Measurements from ENCODE around the gene TWIST1. TPM values are rescaled to one million over a fixed set of nuclear protein-coding genes. Genes with fewer than 3 reads are reported as not detected.
A peak's percentile ranks its signal among the peaks of the same experiment; 100 is the strongest.

TWIST1 gene
- total and polyA plus RNA-seq, 4 donors, result 8.5 to 44.6 (median 12.1) TPM

GRCh38 chr7:19110026-19110730 lies 7.3 kb downstream of the TWIST1 start:
- no peaks in the 10 kb centered on the region for H3K36me3 ChIP-seq (ENCODE audit: control insufficient read depth in 1 of 2, insufficient read depth in 2 of 2, low read length in 1 of 2)
- no peaks in the 10 kb centered on the region for H3K4me1 ChIP-seq (ENCODE audit: control insufficient read depth in 1 of 2, insufficient read depth in 2 of 2, low read length in 2 of 2)
- intact Hi-C loops (cut with DNase I), result loop anchor here (5.0 to 10.0 kb wide), 4 partner anchors 135 to 758 kb away; no protein-coding TSS in a partner anchor
- H3K4me3 ChIP-seq (ENCODE audit: low read length in 2 of 2), result no peak overlapping the region
- ATAC-seq (ENCODE audit: low FRiP score) (no peak), DNase-seq (no peak)
- H3K9me3 ChIP-seq (ENCODE audit: control insufficient read depth, low read length), result no peaks in the 10 kb centered on the region
- 86 to 90% methylated on average over 11 of the region's 11 CpGs for WGBS, 2 donors
- H3K27ac ChIP-seq (ENCODE audit: low read depth in 1 of 2, low read length in 2 of 2), result no peak overlapping the region
- no peaks in the 10 kb centered on the region for H3K27me3 ChIP-seq (ENCODE audit: control insufficient read depth in 1 of 2, insufficient read depth in 2 of 2, low read length in 1 of 2)

- ATAC-seq (ENCODE audit: low FRiP score) (no peak), DNase-seq (no peak)
- Histone ChIP-seq H3K27ac (ENCODE audit: low read depth in 1 of 2, low read length in 2 of 2) (no peak overlapping the region), H3K27me3 (ENCODE audit: control insufficient read depth in 1 of 2, insufficient read depth in 2 of 2, low read length in 1 of 2) (no peaks in the 10 kb centered on the region), H3K4me3 (ENCODE audit: low read length in 2 of 2) (no peak overlapping the region), H3K36me3 (ENCODE audit: control insufficient read depth in 1 of 2, insufficient read depth in 2 of 2, low read length in 1 of 2) (no peaks in the 10 kb centered on the region), H3K9me3 (ENCODE audit: control insufficient read depth, low read length) (no peaks in the 10 kb centered on the region), H3K4me1 (ENCODE audit: control insufficient read depth in 1 of 2, insufficient read depth in 2 of 2, low read length in 2 of 2) (no peaks in the 10 kb centered on the region)
- intact Hi-C loops (cut with DNase I), result no loop called here
- WGBS, 2 donors, result 86 to 91% methylated on average over 11 of the region's 11 CpGs
Measured at GRCh38 chr7:19109000-19109946, 8.2 kb downstream of the TWIST1 start.

DNA sequence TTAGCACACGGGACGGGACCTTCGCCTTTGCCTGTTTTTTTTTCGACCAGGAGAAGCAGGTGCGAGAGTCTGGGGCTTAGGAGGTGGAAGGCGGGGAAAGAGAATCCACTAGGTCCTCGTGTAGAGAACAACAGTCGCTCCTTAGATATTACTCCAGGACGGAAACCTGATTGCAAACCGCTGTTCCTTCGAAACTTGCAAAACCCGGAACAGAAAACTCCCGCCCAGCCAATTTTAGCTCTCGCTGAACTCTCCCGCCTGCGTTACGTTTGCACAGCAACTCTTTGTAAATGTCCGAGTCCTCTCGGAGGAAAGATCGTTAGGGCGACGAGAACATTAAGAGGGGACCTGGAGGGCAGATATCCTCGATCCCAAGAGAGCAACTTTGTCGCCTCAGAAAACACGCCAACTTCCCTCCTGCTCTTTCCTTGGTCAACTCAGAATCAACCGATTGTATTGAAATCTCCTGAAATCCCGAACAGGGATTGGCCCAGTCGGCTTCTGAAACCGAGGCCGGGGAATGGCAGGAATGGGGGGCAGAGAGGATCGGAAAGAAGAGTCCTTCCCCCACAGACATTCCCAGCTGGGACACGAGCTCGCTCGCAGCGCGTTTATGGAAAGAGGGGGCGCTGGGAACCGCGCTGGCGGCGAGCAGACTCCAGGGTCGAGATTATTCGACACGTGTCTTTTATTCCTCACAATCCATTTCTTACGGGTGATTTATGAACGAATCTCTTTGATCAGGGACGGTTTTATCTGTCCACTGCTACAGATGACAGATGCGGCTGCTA lies 9.9 kb downstream of the TWIST1 start:
- peak overlapping the region in 1 of 2 donors; percentile 70 for H3K27ac ChIP-seq (ENCODE audit: low read depth in 1 of 2, low read length in 2 of 2)
- no peaks in the 10 kb centered on the region for H3K36me3 ChIP-seq (ENCODE audit: control insufficient read depth in 1 of 2, insufficient read depth in 2 of 2, low read length in 1 of 2)
- WGBS, 2 donors, result 0 to 1% methylated on average over 48 of the region's 48 CpGs
- intact Hi-C loops (cut with DNase I), result no loop called here
- no peaks in the 10 kb centered on the region for H3K27me3 ChIP-seq (ENCODE audit: control insufficient read depth in 1 of 2, insufficient read depth in 2 of 2, low read length in 1 of 2)
- DNase-seq (peak; percentile 52 to 74), ATAC-seq (ENCODE audit: low FRiP score) (peak; percentile 37)
- H3K4me3 ChIP-seq (ENCODE audit: low read length in 2 of 2), result peak overlapping the region; percentile 81 to 97
- H3K4me1 ChIP-seq (ENCODE audit: control insufficient read depth in 1 of 2, insufficient read depth in 2 of 2, low read length in 2 of 2), result no peaks in the 10 kb centered on the region
- H3K9me3 ChIP-seq (ENCODE audit: control insufficient read depth, low read length), result no peaks in the 10 kb centered on the region

DNA sequence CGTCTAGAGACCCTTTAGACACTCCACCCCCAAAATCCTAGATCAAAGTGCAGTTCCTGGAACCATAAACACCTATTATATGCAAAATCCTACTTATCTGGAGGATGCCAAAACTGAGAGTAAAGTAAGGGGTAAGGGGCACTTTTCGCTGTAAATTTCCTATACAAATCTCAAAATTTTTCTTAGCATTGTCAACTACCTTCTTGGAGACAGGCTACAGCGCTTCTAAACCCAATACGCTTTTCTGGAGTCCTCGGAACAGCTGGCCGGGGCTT lies 10.4 kb downstream of the TWIST1 start:
- Histone ChIP-seq H3K36me3 (ENCODE audit: control insufficient read depth in 1 of 2, insufficient read depth in 2 of 2, low read length in 1 of 2) (no peaks in the 10 kb centered on the region), H3K27ac (ENCODE audit: low read depth in 1 of 2, low read length in 2 of 2) (peak overlapping the region in 1 of 2 donors; percentile 70), H3K9me3 (ENCODE audit: control insufficient read depth, low read length) (no peaks in the 10 kb centered on the region), H3K4me3 (ENCODE audit: low read length in 2 of 2) (peak overlapping the region; percentile 81 to 97), H3K27me3 (ENCODE audit: control insufficient read depth in 1 of 2, insufficient read depth in 2 of 2, low read length in 1 of 2) (no peaks in the 10 kb centered on the region), H3K4me1 (ENCODE audit: control insufficient read depth in 1 of 2, insufficient read depth in 2 of 2, low read length in 2 of 2) (no peaks in the 10 kb centered on the region)
- ATAC-seq (ENCODE audit: low FRiP score), result peak; percentile 38
- 1% methylated on average over 6 of the region's 6 CpGs for WGBS, 2 donors
- DNase-seq, result no peak
- intact Hi-C loops (cut with DNase I), result no loop called here

DNA sequence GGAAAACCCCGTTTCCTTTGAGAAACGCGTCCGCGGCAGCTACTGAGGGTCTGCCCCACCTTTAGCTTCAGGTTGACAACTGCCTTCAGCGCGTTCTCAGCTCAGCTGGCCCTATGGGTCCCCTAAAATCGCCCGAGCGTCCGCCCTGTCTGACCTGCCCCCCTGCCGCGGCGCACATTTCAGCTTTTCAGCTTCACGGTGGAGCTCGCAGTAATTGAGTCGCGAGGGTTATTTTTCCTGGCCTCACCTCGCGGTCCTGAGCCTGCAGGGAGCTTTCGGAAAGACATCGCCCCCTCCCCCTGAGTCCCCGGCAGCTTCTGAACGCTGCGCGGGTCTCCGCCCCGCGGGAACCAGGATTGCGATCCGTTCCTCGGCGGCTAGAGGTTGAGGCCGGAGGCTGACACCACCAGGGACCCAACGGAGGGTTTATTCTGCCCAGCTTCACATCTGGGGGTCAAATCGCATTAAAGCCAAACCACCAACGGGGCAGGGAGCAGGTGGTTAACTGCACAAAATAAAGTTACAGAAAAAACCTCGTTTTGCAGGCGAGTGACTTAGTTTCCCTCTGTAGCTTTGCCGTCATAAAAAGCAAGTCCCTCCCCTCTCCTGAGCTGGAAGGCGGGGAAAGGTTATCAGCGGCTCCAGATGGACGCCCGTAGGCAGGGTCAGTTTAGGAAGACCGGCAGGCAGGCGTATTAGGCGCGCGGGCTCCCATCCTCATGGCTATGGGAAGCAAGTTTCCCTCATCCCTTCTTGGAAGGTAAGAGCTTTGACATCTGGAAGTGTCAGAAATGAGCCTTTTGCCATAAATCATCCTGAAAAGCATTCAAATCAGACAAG lies 11.0 kb downstream of the TWIST1 start:
- intact Hi-C loops (cut with DNase I), result no loop called here
- Histone ChIP-seq H3K36me3 (ENCODE audit: control insufficient read depth in 1 of 2, insufficient read depth in 2 of 2, low read length in 1 of 2) (no peaks in the 10 kb centered on the region), H3K9me3 (ENCODE audit: control insufficient read depth, low read length) (no peaks in the 10 kb centered on the region), H3K4me3 (ENCODE audit: low read length in 2 of 2) (peak overlapping the region; percentile 81 to 97), H3K4me1 (ENCODE audit: control insufficient read depth in 1 of 2, insufficient read depth in 2 of 2, low read length in 2 of 2) (no peaks in the 10 kb centered on the region), H3K27ac (ENCODE audit: low read depth in 1 of 2, low read length in 2 of 2) (no peak overlapping the region), H3K27me3 (ENCODE audit: control insufficient read depth in 1 of 2, insufficient read depth in 2 of 2, low read length in 1 of 2) (no peaks in the 10 kb centered on the region)
- ATAC-seq (ENCODE audit: low FRiP score) (peak; percentile 50), DNase-seq (peak in 1 of 2 donors; percentile 75)
- WGBS, 2 donors, result 1% methylated on average over 49 of the region's 49 CpGs

DNA sequence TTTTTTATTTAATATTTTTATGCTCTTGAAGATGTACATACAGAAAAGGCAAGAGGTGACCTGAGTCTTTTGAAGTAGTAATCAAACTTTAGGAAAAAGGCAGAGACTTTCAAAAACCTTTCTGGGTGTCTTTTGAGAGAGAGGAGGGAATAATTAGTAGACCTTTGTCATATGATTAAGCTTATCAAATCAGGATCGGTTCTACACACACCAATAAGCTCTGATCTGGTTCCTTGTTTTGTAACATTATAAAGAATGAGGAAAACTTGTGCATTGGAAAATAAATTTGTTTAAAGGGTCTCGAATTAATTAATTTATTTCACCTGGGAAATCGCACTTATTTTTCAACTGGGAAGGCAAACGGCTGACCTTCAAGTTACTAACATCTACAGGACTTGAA lies 11.9 kb downstream of the TWIST1 start:
- DNase-seq (no peak), ATAC-seq (ENCODE audit: low FRiP score) (no peak)
- Histone ChIP-seq H3K27ac (ENCODE audit: low read depth in 1 of 2, low read length in 2 of 2) (no peak overlapping the region), H3K36me3 (ENCODE audit: control insufficient read depth in 1 of 2, insufficient read depth in 2 of 2, low read length in 1 of 2) (no peaks in the 10 kb centered on the region), H3K4me3 (ENCODE audit: low read length in 2 of 2) (peak overlapping the region in 1 of 2 donors; percentile 81), H3K9me3 (ENCODE audit: control insufficient read depth, low read length) (no peaks in the 10 kb centered on the region), H3K27me3 (ENCODE audit: control insufficient read depth in 1 of 2, insufficient read depth in 2 of 2, low read length in 1 of 2) (no peaks in the 10 kb centered on the region), H3K4me1 (ENCODE audit: control insufficient read depth in 1 of 2, insufficient read depth in 2 of 2, low read length in 2 of 2) (no peaks in the 10 kb centered on the region)
- WGBS, 2 donors, result 85% methylated on average over 4 of the region's 4 CpGs
- intact Hi-C loops (cut with DNase I), result no loop called here

- ATAC-seq (ENCODE audit: low FRiP score) (no peak), DNase-seq (no peak)
- intact Hi-C loops (cut with DNase I), result no loop called here
- H3K9me3 ChIP-seq (ENCODE audit: control insufficient read depth, low read length), result no peaks in the 10 kb centered on the region
- H3K27me3 ChIP-seq (ENCODE audit: control insufficient read depth in 1 of 2, insufficient read depth in 2 of 2, low read length in 1 of 2), result no peaks in the 10 kb centered on the region
- no peaks in the 10 kb centered on the region for H3K4me1 ChIP-seq (ENCODE audit: control insufficient read depth in 1 of 2, insufficient read depth in 2 of 2, low read length in 2 of 2)
- 91 to 96% methylated on average over 4 of the region's 4 CpGs for WGBS, 2 donors
- no peak overlapping the region for H3K27ac ChIP-seq (ENCODE audit: low read depth in 1 of 2, low read length in 2 of 2)
- H3K4me3 ChIP-seq (ENCODE audit: low read length in 2 of 2), result no peak overlapping the region
- no peaks in the 10 kb centered on the region for H3K36me3 ChIP-seq (ENCODE audit: control insufficient read depth in 1 of 2, insufficient read depth in 2 of 2, low read length in 1 of 2)
Measured at GRCh38 chr7:19104811-19105210, 12.6 kb downstream of the TWIST1 start.

DNA sequence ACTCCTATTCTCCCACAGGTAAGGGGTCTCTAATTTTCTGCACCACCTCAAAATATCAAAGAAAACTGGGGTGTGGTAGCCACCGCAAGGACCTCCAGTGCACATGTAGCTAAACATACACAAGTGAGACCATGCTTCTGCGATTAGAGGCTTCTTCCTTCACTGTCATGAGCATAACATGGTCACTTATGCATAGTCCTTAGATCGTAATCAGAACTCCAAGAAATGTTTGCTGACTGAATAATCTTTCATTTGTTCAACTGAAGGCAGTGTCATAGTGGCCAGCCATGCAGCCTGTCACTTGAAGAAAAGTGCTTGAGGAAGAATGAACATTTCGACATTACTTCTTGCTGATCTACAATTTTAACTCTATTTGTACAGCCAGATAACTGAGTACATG lies 14.6 kb downstream of the TWIST1 start:
- H3K9me3 ChIP-seq (ENCODE audit: control insufficient read depth, low read length), result no peaks in the 10 kb centered on the region
- no peak overlapping the region for H3K4me3 ChIP-seq (ENCODE audit: low read length in 2 of 2)
- intact Hi-C loops (cut with DNase I), result no loop called here
- DNase-seq, result no peak
- WGBS, 2 donors, result 97 to 98% methylated on average over 4 of the region's 4 CpGs
- H3K27me3 ChIP-seq (ENCODE audit: control insufficient read depth in 1 of 2, insufficient read depth in 2 of 2, low read length in 1 of 2), result no peaks in the 10 kb centered on the region
- no peak for ATAC-seq (ENCODE audit: low FRiP score)
- H3K27ac ChIP-seq (ENCODE audit: low read depth in 1 of 2, low read length in 2 of 2), result no peak overlapping the region
- H3K4me1 ChIP-seq (ENCODE audit: control insufficient read depth in 1 of 2, insufficient read depth in 2 of 2, low read length in 2 of 2), result no peaks in the 10 kb centered on the region
- H3K36me3 ChIP-seq (ENCODE audit: control insufficient read depth in 1 of 2, insufficient read depth in 2 of 2, low read length in 1 of 2), result no peaks in the 10 kb centered on the region

All from aorta (tissue), 5 donors.